Fibroblast of skin of left biceps (primary cell): ENCODE measurements around the gene DNPH1.
A peak's percentile ranks its signal among the peaks of the same experiment; 100 is the strongest.

Experiments used
- DNase-seq, 2 experiments: peaks; one replicate each; pipeline ENCODE4 v3.0.0-alpha.2; 2013; ENCODE audit warnings: low read depth in 2 of 2

Gene DNPH1

DNA sequence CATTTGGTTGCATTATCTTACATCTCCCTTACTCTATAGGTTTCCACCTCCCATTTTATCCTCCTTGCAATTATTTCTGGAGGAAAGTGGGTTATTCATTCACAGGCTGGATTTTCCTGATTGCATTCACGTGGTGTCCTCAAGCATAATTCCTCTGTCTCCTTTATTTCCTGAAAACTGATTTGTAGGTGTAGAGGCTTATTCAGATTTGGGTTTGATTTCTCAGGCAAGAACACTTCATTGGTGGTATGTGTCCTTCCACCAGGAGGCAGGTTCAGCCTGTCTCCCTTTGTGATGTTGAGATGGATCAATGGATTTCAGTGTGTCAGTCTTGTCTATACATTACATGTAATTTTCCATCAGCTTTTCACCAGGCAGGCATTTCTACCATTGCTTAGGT lies 17.3 kb downstream of the DNPH1 start:
- DNase-seq, result no peak

- no peak for DNase-seq
These were observed 22.0 kb downstream of the DNPH1 start for GRCh38 chr6:43207286-43207685.

DNA sequence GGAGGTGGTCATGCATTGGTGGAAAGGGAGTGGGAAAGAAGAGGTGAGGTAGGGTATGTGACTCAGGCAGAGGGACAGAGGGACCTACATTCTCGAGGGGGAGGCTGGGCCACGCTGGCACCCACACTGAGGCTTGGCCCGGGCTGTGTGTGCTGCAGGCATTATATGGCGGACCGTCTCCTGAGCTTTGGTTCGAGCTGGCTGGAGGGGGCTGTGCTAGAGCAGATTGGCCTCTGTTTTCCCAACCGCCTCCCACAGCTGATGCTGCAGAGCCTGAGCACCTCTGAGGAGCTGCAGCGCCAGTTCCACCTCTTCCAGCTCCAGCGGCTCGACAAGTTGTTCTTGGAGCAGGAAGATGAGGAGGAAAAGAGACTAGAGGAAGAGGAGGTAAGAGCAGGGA lies 23.4 kb downstream of the DNPH1 start:
- DNase-seq, result no peak

DNA sequence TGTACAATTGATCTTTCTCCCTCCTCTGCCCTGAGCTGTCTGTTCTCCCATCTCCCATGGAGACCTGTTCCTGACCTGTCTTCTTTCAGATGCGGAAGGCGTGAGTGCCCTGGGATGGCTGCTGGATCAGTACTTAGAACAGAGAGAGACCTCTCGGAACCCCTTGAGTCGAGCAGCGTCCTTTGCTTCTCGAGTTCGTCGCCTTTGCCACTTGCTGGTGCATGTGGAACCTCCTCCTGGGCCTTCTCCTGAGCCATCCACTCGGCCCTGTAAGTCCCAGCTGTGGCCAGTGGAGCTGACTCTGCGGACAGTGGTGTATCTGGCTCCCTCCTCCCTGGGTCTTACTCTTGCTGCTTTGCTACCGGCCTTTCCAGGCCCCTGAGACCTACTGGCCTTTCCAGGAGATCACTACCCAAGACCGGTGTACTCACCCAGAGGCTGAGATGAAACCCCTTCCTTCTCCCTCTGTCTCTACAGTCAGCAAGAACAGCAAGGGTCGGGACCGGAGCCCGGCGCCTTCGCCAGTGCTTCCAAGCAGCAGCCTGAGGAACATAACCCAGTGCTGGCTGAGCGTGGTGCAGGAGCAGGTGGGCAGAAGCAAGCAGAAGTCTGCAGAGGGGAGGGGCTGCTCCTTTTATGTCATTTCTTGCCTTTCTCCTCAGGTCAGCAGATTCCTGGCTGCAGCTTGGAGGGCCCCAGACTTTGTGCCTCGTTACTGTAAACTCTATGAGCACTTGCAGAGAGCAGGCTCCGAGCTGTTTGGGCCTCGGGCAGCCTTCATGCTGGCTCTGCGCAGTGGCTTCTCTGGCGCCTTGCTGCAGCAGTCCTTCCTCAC lies 24.8 kb downstream of the DNPH1 start:
- no peak for DNase-seq

GRCh38 chr6:43203718-43204095 lies 25.6 kb downstream of the DNPH1 start:
- no peak for DNase-seq

DNA sequence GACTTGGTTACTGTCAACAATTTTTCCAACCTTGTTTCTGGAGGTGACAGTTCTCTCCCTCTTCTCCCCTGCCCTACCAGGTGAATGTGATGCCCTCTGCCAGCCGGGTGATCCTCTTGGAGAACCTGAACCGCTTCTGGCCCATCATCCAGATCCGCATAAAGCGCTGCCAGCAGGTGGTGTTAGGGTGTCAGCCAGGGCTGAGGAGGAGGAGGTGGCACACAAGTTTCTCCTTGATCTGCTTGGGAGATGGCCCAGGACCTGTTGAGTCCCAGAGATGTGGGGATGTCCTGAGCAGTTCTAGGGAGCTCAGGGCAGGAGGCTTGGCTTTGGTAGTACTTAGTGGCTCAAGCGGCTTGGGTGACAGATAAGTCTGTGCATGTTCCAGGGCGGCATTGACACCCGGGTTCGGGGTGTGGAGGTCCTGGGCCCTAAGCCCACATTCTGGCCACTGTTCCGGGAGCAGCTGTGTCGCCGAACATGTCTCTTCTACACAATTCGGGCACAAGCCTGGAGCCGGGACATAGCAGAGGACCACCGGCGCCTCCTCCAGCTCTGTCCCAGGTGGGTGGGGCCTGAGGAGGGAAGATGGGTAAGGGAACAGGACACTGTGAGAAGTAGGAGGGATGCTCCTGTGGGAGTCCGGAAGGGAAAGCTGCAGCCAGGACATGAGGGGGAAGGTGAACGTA lies 26.1 kb downstream of the DNPH1 start:
- DNase-seq, result no peak

DNA sequence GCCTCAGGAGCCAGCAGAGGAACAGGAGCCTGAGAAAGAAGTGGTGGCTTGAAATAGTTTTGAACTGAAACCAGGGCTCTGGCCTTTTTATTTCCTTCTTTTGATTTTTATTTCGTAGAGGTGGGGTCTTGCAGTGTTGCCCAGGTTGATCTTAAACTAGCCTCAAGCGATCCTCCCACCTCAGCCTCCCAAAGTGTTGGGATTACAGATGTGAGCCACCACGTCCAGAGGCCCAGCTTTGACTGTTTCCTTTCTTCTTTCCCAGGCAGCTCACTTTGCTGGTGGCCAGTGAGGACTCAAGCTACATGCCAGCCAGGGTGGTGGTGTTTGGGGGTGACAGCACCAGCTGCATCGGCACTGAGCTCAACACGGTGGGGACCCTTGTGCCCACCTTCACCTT lies 26.8 kb downstream of the DNPH1 start:
- no peak for DNase-seq

DNA sequence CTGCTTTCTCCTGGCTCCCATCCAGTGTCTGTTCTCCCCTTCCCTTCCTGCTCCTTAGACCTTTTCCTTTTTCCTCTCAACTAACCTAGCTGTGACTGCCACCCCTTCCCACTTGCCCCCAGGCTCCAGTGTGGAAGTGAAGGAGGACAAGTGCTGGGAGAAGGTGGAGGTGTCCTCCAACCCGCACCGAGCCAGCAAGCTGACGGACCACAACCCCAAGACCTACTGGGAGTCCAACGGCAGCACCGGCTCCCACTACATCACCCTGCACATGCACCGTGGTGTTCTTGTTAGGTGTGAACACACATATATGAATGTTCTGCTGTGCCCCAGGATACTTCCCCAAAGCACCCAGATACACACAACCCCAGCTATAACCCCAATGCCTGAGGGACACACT lies 28.7 kb downstream of the DNPH1 start:
- no peak for DNase-seq

GRCh38 chr6:43199912-43200311 lies 29.4 kb downstream of the DNPH1 start:
- DNase-seq, result no peak

GRCh38 chr6:43196337-43196736 lies 32.9 kb downstream of the DNPH1 start:
- DNase-seq, result no peak

- DNase-seq, result no peak
These were observed 35.4 kb downstream of the DNPH1 start for GRCh38 chr6:43193929-43194328.

DNA sequence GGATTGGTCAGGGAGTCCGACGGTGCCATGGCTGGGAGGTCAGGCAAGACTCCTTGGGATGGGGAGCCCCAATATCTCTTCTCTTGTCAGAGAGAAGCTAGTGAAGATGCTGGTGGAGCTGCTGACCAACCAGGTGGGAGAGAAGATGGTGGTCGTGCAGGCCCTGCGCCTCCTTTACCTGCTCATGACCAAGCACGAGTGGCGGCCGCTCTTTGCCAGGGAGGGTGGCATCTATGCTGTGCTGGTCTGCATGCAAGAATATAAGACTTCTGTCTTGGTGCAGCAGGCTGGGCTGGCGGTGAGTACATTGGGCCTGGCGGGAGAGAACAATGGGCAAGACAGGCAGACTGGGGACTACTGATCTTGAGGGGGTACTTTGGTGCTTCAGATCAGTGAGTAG lies 36.4 kb downstream of the DNPH1 start:
- DNase-seq, result no peak

DNA sequence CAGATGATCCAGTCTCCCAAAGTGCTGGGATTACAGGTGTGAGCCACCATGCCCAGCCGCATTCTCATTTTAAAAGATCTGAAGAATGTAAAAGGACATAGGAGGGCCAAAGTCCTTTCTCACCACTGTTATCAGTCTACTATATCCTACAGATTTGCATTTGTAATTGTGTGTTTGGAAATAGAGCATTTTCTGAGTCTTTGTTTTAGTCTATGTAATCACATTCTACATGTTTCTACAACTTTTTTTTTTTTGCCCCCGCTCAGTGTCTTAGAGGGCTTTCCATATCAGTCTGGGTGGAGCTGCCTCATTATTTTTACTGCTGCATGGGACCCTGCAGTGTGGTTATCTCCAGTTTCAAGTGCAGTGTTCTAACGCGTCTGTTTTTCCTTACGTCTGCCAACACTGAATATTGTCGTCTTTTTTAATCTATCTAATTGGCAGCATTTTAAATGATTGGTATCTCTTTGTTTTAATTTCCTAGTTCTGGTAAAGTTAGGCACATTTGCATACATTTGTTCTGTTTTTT lies 39.4 kb downstream of the DNPH1 start:
- DNase-seq, result no peak

DNA sequence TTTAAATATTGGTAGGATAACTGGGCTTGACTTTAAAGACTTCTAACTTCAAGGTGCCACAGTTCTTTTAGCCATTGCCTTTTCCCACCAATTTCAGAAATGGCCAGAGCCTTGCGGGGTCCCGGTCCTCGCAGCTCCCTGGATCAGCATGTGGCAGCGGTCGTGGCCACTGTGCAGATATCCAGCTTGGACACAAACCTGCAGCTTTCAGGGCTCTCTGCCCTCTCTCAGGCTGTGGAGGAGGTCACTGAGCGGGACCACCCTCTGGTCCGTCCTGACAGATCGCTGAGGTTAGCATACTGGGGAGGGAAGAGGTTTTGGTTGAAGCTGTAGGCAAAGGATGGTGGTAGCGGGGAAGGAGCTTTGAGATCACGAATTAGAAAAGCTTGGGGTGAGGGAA lies 40.9 kb downstream of the DNPH1 start:
- no peak for DNase-seq

GRCh38 chr6:43187821-43188220 lies 41.5 kb downstream of the DNPH1 start:
- no peak for DNase-seq

DNA sequence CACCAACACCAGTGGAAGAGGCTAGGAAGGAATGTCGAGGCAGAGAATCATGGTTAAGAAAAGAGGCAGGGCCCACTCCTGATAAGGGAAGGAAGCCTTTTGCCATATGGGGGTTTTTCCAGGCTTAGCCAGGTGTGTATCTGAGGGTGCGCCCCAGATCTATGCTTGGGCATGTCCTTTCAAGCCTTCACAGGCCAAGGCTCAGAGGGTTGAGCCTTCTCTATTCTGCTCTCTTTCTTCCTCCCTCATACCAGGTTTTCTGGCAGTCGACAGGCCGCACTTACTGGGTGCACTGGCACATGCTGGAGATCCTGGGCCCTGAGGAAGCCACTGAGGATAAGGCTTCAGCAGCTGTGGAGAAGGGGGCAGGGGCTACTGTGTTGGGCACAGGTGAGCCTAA lies 42.6 kb downstream of the DNPH1 start:
- DNase-seq, result no peak

- DNase-seq, result no peak
These were observed 43.3 kb downstream of the DNPH1 start for GRCh38 chr6:43186019-43186418.

DNA sequence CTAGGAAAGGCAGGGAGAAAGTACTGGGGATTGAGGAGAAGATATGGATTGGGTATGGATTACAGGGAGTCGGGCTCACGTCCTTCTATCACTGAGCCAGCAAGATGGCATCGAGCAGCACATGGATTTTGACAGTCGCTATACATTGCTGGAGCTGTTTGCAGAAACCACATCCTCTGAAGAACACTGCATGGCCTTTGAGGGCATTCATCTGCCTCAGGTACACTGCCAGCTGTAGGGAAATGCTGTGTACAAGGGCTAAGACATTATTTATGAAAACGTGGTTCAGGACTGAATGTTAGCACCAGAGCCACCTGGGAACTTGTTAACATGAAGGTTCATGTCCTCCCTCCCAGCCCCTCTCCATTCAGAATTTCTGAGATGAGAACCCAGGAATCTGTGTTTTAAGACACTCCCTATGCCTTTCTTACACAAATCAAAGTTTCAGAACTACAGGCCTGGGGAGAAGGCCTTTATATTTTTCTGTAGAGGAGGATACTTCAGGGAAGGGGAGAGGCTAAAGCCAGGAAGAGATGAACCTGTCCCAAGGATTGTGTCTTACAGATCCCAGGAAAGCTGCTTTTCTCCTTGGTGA lies 43.8 kb downstream of the DNPH1 start:
- no peak for DNase-seq

DNA sequence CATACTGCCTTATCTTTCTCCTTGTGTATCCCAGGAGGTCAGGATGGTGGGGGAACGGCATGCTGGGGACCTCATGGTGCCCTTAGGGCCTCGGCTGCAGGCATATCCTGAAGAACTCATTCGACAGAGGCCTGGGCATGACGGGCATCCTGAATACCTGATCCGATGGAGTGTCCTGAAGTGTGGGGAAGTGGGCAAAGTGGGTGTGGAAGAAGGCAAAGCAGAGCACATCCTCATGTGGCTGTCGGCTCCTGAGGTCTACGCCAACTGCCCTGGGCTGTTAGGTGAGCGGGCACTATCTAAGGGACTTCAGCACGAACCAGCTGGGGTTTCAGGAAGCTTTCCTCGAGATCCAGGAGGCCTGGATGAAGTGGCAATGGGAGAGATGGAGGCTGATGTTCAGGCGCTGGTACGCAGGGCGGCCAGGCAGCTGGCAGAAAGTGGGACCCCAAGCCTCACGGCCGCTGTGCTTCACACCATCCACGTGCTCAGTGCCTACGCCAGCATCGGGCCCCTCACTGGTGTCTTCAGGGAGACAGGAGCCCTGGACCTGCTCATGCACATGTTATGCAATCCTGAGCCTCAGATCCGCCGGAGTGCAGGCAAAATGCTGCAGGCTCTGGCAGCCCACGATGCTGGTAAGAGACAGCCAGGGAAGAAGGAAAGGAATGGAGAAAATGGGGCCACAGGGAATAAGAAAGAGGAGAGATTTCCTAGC lies 44.9 kb downstream of the DNPH1 start:
- no peak for DNase-seq

DNA sequence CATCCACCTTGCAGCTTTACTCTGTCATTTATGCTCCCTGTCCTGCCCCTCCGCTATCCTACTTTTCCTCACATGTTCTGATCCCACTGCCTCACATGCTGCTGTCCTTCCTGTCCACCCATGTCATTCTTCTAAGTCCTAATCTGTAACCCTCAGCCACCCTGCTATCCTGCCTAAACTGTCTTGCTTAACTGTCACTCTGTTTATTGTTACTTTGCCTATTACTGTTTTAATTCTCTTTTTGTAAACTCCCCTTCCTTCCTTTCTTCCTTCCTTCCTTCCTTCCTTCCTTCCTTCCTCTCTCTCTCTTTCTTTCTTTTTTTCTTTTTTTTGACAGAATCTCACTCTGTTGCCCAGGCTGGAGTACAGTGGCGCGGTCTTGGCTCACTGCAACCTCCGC lies 45.8 kb downstream of the DNPH1 start:
- DNase-seq, result no peak

GRCh38 chr6:43181942-43182860 lies 47.1 kb downstream of the DNPH1 start, which contains the start of gene CUL9:
CUL9 (plus strand) TSS chr6:43182196; CDS start chr6:43184311, 2,115 bp downstream.
- DNase-seq, result peak in 1 of 2 experiments; percentile 17
